HL-60/S4 treated with retinoic acid at 250 ng/mL for 4 days and 3 days (cell line): ENCODE measurements around the gene ARHGAP33.
"Not testable (repeated sequence)": the region's sequence is repeated elsewhere in the genome, so short reads cannot be mapped to it uniquely, and the experiment has no call there.

Experiments
- in situ Hi-C: fragments of 300-500 bp; cut with MboI; formaldehyde crosslinking; loops from 2 replicates; pipeline ENCODE4 v1.7.0; 2022; ENCODE audit warnings: low sequenced_read_pairs

Gene ARHGAP33

DNA sequence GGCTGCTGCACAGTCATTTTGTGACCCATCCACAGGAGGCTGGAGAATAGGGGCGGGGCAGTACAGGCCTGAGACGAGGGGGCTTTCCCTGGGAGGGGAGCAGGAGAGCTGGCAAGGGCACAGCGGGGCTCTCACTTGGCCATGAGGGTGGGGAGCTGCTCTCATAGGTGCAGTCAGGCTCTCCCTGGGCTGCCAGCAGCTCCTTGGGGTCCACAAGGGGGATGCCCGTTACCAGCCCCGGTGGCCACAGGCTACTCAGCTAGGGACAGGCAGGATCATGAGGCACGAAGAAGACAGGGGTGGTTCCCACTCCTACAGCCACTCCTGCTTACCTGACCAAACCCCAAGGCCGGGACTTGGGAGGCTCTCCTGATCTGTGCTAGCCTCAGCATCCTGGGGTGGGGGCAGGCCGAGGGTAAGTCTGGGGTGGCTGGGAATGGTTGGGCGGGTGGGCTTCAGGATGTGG lies 16.5 kb downstream of the ARHGAP33 start:
- in situ Hi-C loops: no loop called here

GRCh38 chr19:35792312-35792711 lies 16.9 kb downstream of the ARHGAP33 start:
- in situ Hi-C loops: no loop called here

DNA sequence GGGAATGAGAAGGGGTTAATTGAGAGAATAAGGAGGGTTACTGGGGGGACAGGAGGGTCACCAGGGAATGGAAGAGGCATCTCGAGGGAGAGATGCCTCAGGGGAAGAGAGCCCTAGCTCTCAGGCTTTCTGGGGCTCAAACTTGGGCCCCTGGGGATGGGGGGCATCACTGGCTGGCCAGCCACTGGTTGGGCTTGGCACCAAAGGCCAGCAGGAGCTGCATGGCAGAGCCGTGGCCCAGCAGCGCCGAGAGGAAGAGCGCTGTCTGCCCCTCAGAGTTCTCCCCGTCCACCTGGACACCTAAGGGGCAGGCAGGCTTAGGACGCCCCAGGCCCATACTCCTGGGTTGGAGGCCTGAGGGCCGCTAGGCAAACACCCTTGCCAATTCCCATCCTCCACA lies 17.5 kb downstream of the ARHGAP33 start:
- in situ Hi-C loops: no loop called here

- in situ Hi-C loops: no loop called here
Measured at GRCh38 chr19:35793381-35794165, 18.2 kb downstream of the ARHGAP33 start.

DNA sequence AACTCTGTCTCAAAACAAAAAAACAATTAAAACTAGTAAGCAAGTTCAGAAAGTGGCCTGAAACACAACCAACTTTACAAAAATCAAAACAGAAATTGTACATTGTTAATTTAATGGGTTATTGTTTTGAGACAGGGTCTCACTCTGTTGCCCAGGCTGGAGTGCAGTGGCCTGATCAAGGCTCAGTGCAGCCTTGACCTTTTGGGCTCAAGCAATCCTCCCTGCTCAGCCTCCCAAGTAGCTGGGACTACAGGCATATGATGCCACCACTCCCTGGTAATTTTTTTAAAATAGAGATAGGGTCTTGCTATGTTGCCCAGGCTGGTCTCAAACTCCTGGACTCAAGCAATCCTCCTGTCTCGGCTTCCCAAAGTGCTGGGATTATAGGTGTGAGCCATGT lies 20.2 kb downstream of the ARHGAP33 start:
- in situ Hi-C loops: not testable (repeated sequence)

GRCh38 chr19:35796645-35797542 lies 21.5 kb downstream of the ARHGAP33 start:
- in situ Hi-C loops: no loop called here

- in situ Hi-C loops: no loop called here
Measured at GRCh38 chr19:35797663-35798062, 22.3 kb downstream of the ARHGAP33 start.

GRCh38 chr19:35801828-35802227 lies 26.5 kb downstream of the ARHGAP33 start:
- in situ Hi-C loops: no loop called here

DNA sequence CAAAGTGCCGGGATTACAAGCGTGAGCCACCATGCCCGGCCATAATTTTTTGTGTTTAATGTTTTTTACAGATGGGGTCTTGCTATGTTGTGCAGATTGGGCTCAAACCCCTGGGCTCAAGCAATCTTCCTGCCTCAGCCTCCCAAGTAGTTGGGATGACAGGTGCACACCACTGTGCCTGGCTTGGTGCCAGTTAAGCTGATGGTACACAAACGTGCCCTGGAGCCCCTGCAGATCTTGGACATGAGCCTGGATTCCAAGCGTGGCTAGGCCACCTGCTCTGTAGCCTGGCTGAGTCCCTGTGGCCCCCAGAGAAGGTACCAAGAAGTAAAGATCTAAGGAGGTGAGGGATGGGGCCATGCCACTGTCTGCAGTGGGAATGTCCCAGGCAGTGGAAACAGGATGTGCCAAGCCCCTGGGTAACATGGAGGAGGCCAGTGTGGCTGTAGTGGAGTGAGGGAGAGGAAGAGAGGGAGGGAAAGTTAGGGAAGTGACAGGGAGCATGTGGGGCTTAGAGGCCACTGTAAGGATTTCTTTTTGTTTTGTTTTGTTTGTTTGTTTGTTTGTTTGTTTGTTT lies 30.2 kb downstream of the ARHGAP33 start:
- in situ Hi-C loops: no loop called here

DNA sequence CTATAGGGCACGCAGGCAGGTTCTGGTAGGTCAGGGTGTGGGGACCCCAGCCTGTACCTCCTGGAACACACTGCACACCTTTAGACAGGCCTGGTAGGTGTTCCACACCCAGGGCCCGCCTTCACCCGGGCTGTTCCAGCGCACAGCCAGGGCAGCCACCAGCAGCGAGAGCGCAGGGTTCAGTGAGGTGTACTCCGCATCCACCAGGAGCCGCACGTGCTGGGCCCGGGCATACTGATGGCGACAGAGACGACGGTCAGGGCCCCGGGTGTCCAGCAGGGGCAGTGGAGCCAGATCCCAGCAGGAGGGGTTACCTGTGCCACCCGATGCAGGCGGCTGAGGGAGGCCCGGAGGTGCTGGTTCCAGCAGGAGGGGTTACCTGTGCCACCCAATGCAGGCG lies 31.2 kb downstream of the ARHGAP33 start:
- in situ Hi-C loops: no loop called here

- in situ Hi-C loops: no loop called here
Measured at GRCh38 chr19:35807633-35808032, 32.3 kb downstream of the ARHGAP33 start.

- in situ Hi-C loops: no loop called here
Measured at GRCh38 chr19:35811317-35812219, 36.2 kb downstream of the ARHGAP33 start.

- in situ Hi-C loops: no loop called here
Measured at GRCh38 chr19:35812220-35813042, 37.1 kb downstream of the ARHGAP33 start, which contains the start of gene PRODH2. Gene PRODH2 (minus strand): TSS chr19:35812845. CDS start chr19:35812805, 40 bp downstream.

DNA sequence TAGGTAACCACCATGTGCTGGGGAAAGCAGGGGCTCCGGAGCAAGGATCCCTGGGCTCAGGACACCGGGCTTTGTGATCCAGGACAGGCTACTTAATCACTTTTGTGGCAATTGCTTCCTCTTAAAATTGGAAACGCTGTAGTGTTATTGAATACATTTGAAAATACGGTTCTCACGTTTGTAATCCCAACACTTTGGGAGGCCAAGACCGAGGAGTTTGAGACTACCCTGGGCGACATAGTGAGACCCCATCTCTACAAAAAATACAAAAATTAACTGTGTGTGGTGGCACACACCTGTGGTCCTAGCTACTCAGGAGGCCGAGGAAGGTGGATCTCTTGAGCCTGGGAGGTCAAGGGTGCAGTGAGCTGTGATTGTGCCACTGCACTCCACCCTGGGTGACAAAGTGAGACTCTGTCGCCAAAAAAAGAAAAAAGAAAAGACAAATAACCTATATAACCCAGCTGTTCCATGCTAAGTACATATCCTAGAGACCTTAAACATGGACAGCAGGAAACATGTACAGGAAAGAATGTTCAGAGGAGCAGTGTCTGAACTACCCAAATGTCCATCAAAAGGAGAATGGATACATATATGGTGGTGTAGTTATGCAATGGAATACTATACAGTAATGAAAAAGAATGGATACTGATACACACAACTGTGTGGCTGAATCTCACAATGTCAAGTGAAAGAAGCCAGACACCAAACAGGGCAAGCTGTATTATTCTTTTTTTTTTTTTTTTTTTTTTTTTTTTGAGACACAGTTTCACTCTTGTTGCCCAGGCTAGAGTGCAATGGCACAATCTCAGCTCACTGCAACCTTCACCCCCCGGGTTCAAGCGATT lies 37.9 kb downstream of the ARHGAP33 start:
- in situ Hi-C loops: no loop called here

GRCh38 chr19:35816262-35816661 lies 40.9 kb downstream of the ARHGAP33 start:
- in situ Hi-C loops: no loop called here

GRCh38 chr19:35816846-35817245 lies 41.5 kb downstream of the ARHGAP33 start:
- in situ Hi-C loops: no loop called here

GRCh38 chr19:35818445-35818844 lies 43.1 kb downstream of the ARHGAP33 start:
- in situ Hi-C loops: no loop called here

GRCh38 chr19:35822579-35822978 lies 47.2 kb downstream of the ARHGAP33 start:
- in situ Hi-C loops: no loop called here

DNA sequence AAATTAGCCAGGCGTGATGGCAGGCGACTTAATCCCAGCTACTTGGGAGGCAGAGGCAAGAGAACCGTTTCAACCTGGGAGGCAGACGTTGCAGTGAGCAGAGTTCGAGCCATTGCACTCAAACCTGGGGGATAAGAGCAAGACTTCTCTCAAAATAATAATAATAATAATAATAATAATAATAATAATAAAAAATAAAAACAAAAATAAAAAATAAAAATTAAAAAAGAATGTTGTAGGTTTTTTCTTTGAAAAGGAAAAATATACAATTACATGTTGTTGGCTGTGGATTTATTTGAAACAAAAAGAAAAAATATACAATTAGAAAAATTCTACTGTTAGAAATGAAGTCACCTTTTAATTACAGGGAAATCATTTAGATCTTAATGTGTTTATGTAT lies 48.8 kb downstream of the ARHGAP33 start:
- in situ Hi-C loops: no loop called here
